Activated T-cell treated with anti-CD3 and anti-CD28 coated beads, Interleukin-2, amount 50 U/mL, for 72 hours (primary cell): ENCODE data around the gene LDLRAD4. TPM values are rescaled to one million over a fixed set of nuclear protein-coding genes. Genes with fewer than 3 reads are reported as not detected.

Experiments used
- ATAC-seq, 2 donors: fragments of 150-1000 bp; cut with Tn5 transposase; replicated peaks in 1 of 2; 2 replicates each; pipeline ENCODE4 v1.10.0; 2021; ENCODE audit warnings: moderate library complexity in 2 of 2, mild to moderate bottlenecking in 1 of 2
- DNase-seq, 2 donors: peaks; one replicate each; pipeline ENCODE4 v3.0.0; 2021 to 2022; ENCODE audit warnings: mixed read lengths in 1 of 2
- H3K27ac Mint-ChIP-seq: one replicate; pipeline ENCODE4 v1.8.0; 2022; ENCODE audit warnings: mild to moderate bottlenecking, moderate library complexity, mixed read lengths
- H3K27me3 Mint-ChIP-seq: one replicate; pipeline ENCODE4 v1.8.0; 2022; ENCODE audit warnings: low read depth, mixed read lengths
- H3K36me3 Mint-ChIP-seq, 2 donors: one replicate each; pipeline ENCODE4 v1.8.0; 2022; ENCODE audit warnings: mixed read lengths in 2 of 2, mild to moderate bottlenecking in 1 of 2; ENCODE audit not compliant: insufficient read depth in 2 of 2
- H3K4me1 Mint-ChIP-seq: one replicate; pipeline ENCODE4 v1.8.0; 2022; ENCODE audit warnings: low read depth, mixed read lengths
- H3K4me3 Mint-ChIP-seq, 2 donors: one replicate each; pipeline ENCODE4 v1.8.0; 2022; ENCODE audit warnings: mild to moderate bottlenecking in 2 of 2, mixed read lengths in 2 of 2, moderate library complexity in 2 of 2
- H3K9me3 Mint-ChIP-seq, 2 donors: one replicate each; pipeline ENCODE4 v1.8.0; 2022; ENCODE audit warnings: mixed read lengths in 2 of 2
- total RNA-seq, 2 donors: library from RNA; stranded (reverse); gene quantifications; one replicate each; pipeline ENCODE4 v1.2.3, GENCODE V29; 2022

LDLRAD4 gene
- total RNA-seq, 2 donors from 2014 or later: 46.0 to 47.2 TPM

DNA sequence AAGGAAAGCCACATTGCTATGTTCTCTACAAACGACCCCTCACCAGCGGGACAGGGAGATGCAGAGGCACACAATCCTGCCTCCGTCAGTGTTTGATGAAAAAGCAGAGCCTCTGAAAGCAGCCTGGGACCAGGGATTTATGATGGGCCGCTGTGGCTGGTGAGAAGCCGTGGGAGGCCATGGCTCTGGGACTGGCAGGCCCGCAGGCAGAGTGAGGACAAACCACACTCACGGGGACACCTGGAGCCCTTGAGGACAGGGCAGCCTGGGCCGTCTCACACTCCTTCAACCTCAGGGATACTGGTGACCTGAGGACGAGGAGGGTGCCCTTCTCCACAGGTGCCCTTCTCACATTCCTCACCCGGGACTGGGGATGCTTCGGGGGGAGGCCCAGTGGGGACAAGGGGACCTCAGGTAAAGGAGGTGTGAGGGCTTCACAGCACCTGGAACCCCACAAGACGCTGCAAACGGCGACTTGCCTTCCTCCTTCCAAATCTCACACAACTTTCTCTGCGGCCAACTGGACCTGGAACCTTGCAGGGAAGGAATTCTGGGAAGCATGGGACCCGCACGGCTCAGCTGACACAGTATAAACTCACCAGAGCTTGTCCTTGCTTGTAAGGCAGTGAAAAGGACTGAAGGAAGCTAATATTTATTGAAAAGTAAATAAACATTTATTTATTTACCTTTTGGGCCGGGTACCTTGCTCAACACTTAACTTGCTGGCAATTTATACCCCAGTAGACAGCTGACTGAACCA is 5.3 kb upstream of the LDLRAD4 start:
- Mint-ChIP-seq H3K27me3 (peaks cover 36% of the 10 kb centered on the region), H3K4me3 (no peak overlapping the region), H3K9me3 (no peaks in the 10 kb centered on the region), H3K36me3 (no peaks in the 10 kb centered on the region), H3K4me1 (peaks cover 7% of the 10 kb centered on the region), H3K27ac (no peak overlapping the region)
- DNase-seq (no peak), ATAC-seq (no peak)

DNA sequence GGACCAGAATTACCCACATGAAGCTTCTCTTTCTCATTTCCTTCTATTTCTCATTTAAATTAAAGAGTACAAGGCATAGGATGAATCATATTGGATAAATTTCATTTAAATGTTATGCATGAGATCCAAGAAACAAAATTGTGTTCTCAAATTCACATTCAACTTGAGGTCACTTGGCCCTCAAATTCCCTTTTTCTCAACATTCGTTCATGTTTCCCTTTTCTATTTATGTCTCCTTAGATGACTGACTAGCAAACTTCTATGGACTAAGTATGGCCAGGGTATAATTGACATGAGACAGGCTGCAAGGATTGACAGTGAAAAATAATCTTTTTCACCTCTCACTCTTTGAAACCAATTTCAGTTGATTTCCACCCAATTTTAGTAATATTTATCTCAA is 4.0 kb upstream of the LDLRAD4 start:
- no peak for DNase-seq
- H3K27me3 Mint-ChIP-seq: peaks cover 32% of the 10 kb centered on the region
- no peak overlapping the region for H3K4me3 Mint-ChIP-seq
- ATAC-seq: no peak
- H3K4me1 Mint-ChIP-seq: peaks cover 16% of the 10 kb centered on the region
- H3K36me3 Mint-ChIP-seq: peaks cover 1 to 3% of the 10 kb centered on the region in 2 donors
- H3K9me3 Mint-ChIP-seq: no peaks in the 10 kb centered on the region
- H3K27ac Mint-ChIP-seq: no peak overlapping the region

DNA sequence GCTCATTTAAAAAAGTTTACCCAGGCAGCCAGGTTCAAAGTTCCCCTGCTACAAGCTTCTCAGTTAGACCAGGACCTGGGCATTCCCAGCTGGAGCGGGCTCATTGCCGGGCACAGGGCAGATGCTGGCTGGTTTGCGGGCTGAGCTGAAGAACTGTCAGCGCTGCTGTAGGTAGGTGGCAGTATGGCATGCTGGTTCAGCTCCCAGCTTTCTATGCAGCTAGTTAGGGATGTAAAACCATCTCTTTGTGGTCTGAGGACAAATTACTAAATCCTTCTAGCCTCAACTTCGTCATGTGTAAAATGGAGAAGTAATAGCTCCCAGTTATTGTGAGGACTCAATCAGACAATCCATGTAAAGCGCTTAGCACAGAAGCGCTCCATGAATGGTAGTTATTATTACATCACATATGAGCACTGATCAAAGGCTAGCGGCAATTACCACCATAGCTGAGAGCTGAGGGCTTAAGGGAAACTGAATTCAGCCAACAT is 2.4 kb upstream of the LDLRAD4 start:
- peak; percentile 58 to 65 for DNase-seq
- peak overlapping the region; percentile 78 to 85 for H3K4me3 Mint-ChIP-seq
- peaks cover 1 to 3% of the 10 kb centered on the region in 2 donors for H3K36me3 Mint-ChIP-seq
- H3K27ac Mint-ChIP-seq: no peak overlapping the region
- ATAC-seq: peak; percentile 52 to 61
- peaks cover 31% of the 10 kb centered on the region for H3K4me1 Mint-ChIP-seq
- H3K9me3 Mint-ChIP-seq: no peaks in the 10 kb centered on the region
- peaks cover 36% of the 10 kb centered on the region for H3K27me3 Mint-ChIP-seq

DNA sequence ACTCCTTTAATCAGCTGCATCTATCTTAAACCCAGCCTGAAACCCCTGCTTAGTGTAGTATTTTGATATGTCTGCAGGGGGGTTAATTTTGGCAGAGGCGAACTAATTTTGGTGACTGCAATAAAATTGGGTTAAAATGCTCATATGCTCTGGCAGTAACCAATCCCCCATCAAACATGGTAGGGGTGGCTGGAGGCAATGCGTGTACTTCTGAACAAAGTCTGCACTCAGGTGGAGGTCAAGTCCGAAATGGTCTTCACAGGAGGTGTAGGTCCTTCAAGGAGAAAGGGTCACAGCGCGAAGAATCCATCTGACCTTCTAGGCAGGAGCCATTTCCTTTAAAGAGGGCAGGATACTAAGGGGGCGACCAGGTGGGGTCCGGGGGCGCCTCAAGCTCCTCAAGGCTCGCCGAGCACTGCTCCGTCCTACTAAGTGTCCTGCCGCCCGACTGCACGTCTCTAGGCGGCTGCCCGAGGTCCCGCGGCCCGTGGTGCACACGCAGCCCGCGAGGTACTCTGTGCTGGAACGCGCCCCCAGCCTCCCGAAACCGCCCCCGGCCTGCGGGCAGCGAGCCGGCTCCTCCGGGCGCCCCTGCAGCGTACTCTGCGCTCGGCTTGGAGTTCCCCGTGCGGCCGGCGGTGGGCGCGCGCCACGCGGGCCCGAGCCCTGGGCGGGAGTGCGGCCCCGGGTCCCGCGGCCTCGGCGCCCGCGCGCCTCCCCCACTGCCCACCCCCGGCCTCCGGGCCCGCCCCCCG is 1.7 kb upstream of the LDLRAD4 start:
- Mint-ChIP-seq H3K9me3 (no peaks in the 10 kb centered on the region), H3K27me3 (peaks cover 40% of the 10 kb centered on the region), H3K27ac (no peak overlapping the region), H3K4me1 (peaks cover 38% of the 10 kb centered on the region), H3K36me3 (peaks cover 1 to 3% of the 10 kb centered on the region in 2 donors), H3K4me3 (peak overlapping the region; percentile 78 to 85)
- ATAC-seq (peak; percentile 68 to 71), DNase-seq (peak; percentile 70 to 71)

DNA sequence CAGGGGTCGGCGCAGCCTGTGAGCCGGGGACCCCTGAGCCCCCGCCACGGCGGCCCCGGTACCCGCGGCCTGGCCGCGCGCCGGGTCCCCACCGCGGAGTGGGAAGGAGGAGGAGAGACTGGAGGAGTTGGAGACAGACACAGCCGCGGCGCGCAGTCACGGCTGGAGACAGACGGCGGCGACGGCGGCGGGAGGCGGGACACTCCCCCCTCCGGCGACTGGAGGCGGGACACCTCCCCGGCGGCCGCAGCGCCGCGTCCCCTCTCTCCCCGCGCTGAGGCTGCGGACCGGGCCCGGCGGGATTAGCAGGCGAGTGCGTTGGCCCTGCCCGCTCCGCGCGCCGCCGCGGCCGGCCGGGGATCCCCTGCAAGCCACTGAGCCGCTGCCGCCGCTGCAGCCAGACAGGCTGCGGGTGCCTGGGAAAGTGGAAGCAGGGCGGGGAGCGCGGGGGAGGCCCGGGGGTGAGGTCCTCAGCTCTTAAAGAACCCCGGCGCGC is 1.0 kb upstream of the LDLRAD4 start:
- peaks cover 37% of the 10 kb centered on the region for H3K27me3 Mint-ChIP-seq
- peaks cover 1 to 5% of the 10 kb centered on the region in 2 donors for H3K36me3 Mint-ChIP-seq
- ATAC-seq (peak; percentile 66), DNase-seq (peak; percentile 71 to 72)
- H3K27ac Mint-ChIP-seq: no peak overlapping the region
- no peaks in the 10 kb centered on the region for H3K9me3 Mint-ChIP-seq
- peak overlapping the region; percentile 36 to 78 for H3K4me3 Mint-ChIP-seq
- H3K4me1 Mint-ChIP-seq: peaks cover 44% of the 10 kb centered on the region

DNA sequence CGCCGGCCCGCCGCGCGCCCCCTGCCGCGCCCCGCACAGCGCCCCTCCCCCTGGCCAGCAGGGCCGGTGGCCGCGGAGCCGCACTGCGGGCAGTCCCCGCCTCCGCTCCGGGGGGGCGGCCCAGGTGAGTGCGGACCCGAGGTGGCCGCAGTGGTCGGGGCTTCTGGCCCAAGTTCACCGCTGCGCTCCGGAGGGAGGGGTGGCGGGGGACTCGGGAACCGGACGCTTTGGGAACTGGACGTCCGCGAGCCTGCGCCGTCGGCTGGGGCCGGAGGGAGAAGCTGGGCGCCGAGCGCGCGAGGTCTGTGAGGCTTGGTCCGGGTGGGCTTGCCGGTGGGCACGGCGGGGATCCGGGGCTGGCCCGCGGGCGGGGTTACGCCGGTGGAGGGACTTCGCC is 591 bp upstream of the LDLRAD4 start:
- ATAC-seq (peak in 1 of 2 donors; percentile 19), DNase-seq (peak in 1 of 2 donors; percentile 33)
- peaks cover 32% of the 10 kb centered on the region for H3K27me3 Mint-ChIP-seq
- peaks cover 1 to 5% of the 10 kb centered on the region in 2 donors for H3K36me3 Mint-ChIP-seq
- H3K9me3 Mint-ChIP-seq: no peaks in the 10 kb centered on the region
- peak overlapping the region; percentile 68 to 83 for H3K4me3 Mint-ChIP-seq
- H3K27ac Mint-ChIP-seq: no peak overlapping the region
- H3K4me1 Mint-ChIP-seq: peaks cover 49% of the 10 kb centered on the region

DNA sequence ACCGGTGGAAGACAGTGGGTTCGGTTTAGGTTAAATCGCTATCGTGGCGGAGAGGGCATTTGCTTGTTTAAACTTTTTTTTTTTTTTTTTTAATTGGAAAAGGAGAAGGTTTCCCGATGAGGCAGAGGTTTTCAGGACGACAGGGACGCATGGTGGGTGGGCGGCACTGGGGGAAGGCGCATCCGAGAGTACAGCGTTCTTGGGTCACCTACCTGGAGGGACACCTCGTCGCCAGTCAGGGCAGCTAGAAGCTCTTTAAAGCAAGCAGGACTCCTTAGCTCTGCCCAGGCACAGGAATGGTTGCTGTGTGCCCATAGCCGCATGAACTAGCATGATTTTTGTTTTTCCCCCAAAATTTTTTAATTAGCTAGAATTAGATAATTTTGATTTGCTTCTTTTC is 437 bp downstream of the LDLRAD4 start:
- no peak overlapping the region for H3K27ac Mint-ChIP-seq
- peak overlapping the region; percentile 83 to 97 for H3K4me3 Mint-ChIP-seq
- H3K27me3 Mint-ChIP-seq: peaks cover 31% of the 10 kb centered on the region
- DNase-seq: peak in 1 of 2 donors; percentile 8
- ATAC-seq: no peak
- peaks cover 58% of the 10 kb centered on the region for H3K4me1 Mint-ChIP-seq
- H3K9me3 Mint-ChIP-seq: no peaks in the 10 kb centered on the region
- peaks cover 1 to 8% of the 10 kb centered on the region in 2 donors for H3K36me3 Mint-ChIP-seq

DNA sequence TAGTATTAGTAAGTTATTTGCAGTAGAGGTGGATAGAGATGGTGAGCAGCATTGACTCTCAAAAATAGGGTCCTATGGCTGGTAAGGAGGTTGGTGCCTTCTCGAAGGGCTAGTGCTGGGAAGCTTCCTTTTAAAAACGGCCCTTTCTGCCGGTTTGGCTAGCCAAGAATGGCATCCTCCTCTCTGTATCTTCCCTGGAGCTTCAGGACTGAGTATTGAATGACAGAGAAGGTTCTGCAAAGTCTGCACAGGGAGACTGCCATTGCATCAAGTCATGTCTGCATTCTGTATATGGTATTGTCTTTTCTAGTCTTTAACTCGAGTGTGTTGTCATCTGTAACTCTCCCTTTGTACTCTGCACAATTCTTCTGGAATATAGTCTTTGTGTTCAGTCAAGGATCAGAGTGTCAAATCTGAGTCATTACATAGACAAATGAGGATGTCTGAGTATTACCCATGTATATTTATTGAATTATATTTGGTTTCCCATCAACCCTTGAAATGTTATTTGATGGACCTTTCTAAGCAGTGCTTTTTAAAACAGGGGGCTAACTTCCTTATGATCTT is 1.1 kb downstream of the LDLRAD4 start:
- Mint-ChIP-seq H3K9me3 (no peaks in the 10 kb centered on the region), H3K27ac (no peak overlapping the region)
- no peak for DNase-seq

DNA sequence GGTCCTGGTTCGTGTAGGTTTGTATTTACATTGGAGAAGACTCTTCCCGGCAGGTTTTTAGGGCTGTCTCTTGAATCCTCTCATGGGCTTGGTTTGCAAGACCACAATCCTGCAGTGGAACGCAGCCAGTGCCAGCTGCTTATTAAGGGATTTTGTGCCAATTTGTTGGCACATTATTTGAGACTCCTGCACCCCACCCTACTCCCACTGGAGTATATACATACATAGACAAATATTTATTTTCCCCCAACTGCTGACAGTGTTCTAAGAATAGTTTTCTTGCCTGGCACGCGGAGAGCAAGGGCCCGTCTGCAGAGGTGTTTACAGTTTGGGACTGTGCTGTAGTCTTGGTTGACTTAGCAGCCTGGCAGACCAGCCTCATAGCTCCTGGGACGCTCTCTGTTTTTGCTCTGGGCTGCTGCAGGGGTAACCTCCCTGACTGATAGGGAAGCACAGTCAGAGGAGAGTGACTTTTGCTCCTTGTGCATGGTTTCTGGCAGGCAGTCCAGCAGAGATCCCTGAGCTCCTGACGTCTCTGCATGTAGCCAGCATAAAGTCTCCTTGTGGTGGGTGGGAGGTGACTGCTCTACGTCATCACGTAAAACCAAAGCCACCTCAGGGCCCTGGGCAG is 1.9 kb downstream of the LDLRAD4 start:
- Mint-ChIP-seq H3K27me3 (peaks cover 24% of the 10 kb centered on the region), H3K4me3 (peak overlapping the region; percentile 83 to 97), H3K4me1 (peaks cover 58% of the 10 kb centered on the region), H3K27ac (no peak overlapping the region), H3K9me3 (no peaks in the 10 kb centered on the region), H3K36me3 (peaks cover 1 to 10% of the 10 kb centered on the region in 2 donors)
- no peak for ATAC-seq
- no peak for DNase-seq

More for the DNA sequence above, 1.1 kb downstream of the LDLRAD4 start:
- peaks cover 31% of the 10 kb centered on the region for H3K27me3 Mint-ChIP-seq
- ATAC-seq: no peak
- peaks cover 1 to 8% of the 10 kb centered on the region in 2 donors for H3K36me3 Mint-ChIP-seq
- H3K4me1 Mint-ChIP-seq: peaks cover 58% of the 10 kb centered on the region
- H3K4me3 Mint-ChIP-seq: peak overlapping the region; percentile 83 to 97

DNA sequence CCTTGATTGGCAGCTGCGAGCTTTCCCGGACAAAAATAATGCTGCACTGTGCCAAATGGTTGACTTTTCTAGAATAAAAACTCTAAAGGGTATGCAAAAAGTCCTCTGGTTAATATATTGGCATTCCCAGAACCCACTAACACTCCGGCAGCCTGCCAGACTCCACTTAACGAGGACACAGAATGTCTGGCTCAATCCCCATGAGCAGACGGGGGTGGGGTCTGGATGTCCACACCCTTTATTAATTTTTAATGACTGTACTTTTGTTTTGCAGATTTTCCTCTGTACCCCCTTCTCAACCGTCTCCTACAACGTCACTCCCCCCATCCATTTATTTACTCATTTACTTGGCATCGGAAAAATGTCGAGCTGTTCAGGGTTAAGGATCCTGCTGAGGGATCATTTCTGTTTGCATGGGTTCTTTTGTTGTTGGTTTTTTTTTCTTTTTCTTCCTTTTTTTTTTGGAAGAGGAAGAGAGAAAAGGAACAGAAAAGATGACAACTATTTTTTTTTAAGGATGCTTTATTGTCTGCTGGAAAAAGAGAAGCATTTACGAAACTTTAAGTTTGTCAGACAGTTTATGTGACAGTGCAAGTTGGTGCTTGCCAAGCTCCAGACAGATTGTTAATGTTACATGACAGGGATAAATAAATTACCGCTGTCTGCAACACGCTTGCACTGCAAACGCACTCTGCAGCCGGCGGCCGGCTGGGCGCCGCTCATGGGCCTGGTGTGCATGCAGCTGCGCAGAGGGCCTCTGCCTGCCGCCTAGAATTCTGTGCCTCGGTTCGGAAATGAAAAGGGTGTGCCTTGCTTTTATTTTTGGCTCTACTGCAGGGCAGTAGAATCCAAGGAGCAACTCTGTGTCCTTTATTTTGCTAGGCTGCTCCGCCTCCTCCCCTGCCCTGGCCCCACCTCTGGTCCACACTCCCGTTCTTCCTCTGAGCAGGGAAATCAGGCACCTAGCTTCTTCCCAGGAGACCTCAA is 3.6 kb downstream of the LDLRAD4 start:
- Mint-ChIP-seq H3K36me3 (peaks cover 1 to 11% of the 10 kb centered on the region in 2 donors), H3K27me3 (peaks cover 21% of the 10 kb centered on the region), H3K4me3 (peak overlapping the region in 1 of 2 donors; percentile 64), H3K27ac (no peak overlapping the region), H3K9me3 (no peaks in the 10 kb centered on the region), H3K4me1 (peaks cover 51% of the 10 kb centered on the region)
- DNase-seq: no peak
- ATAC-seq: no peak

DNA sequence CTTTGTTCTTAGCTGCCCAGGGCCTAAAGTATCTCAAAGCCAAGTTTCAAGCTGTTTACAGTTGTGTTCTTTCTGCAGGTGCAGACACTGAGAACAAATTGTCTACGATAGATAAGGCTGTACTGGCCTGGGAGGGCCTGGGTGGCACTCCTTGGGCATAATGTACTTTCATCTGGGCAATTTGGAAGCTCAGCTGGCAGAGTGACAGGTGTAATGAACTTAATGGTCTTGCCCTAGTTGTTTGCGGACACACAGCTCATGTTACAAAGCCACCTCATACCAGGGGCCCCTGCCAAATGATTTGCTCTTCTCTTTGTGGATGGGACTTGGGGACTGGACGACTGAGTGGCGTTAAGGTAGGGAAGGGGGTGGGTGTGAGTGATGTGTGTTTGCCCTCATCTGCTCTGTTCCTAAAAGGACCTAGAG is 4.3 kb downstream of the LDLRAD4 start:
- ATAC-seq: no peak
- no peak overlapping the region for H3K27ac Mint-ChIP-seq
- H3K36me3 Mint-ChIP-seq: peaks cover 1 to 11% of the 10 kb centered on the region in 2 donors
- H3K9me3 Mint-ChIP-seq: no peaks in the 10 kb centered on the region
- peaks cover 51% of the 10 kb centered on the region for H3K4me1 Mint-ChIP-seq
- H3K4me3 Mint-ChIP-seq: peak overlapping the region in 1 of 2 donors; percentile 64
- DNase-seq: no peak
- peaks cover 21% of the 10 kb centered on the region for H3K27me3 Mint-ChIP-seq
